OCI-LY7 (cell line): ENCODE data around the gene SIPA1L3.

ENCODE experiments used
- EZH2phosphoT487 ChIP-seq: fragments of 200-600 bp; sonication (generic); IDR thresholded peaks from 2 replicates; pipeline ENCODE4 v1.6.1; 2018; ENCODE audit warnings: low read depth, borderline replicate concordance, mild to moderate bottlenecking, mixed run types, antibody characterized with exemption, low read length, moderate library complexity, mixed read lengths
- TF ChIP-seq, protein P1 (sequence below): fragments of 200-600 bp; sonication (generic); conservative IDR thresholded peaks from 2 replicates; pipeline ENCODE4 v1.5.1; 2014; ENCODE audit warnings: mild to moderate bottlenecking, antibody characterized with exemption, low read length, moderate library complexity, mixed read lengths

DNA sequence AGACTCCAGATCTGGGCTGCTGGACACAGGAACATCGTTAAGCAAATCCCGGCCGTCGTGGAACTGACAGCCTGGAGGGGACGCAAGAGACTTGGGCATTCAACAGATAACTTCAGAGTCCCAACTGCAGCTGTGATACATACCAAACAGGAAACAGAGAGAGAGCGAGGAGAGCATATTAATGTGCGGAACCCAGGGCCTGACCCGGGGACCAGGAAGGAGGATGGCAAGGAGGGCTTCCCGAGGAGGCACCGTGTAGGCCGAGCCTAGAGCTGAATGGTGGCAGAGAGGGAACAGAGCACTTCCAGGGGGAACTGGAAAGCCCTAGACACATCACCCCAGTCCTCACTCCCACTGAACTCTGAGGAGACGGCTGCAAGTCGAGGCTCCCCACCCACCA lies 68.1 kb downstream of the SIPA1L3 start:
- TF ChIP-seq, protein P1, sequence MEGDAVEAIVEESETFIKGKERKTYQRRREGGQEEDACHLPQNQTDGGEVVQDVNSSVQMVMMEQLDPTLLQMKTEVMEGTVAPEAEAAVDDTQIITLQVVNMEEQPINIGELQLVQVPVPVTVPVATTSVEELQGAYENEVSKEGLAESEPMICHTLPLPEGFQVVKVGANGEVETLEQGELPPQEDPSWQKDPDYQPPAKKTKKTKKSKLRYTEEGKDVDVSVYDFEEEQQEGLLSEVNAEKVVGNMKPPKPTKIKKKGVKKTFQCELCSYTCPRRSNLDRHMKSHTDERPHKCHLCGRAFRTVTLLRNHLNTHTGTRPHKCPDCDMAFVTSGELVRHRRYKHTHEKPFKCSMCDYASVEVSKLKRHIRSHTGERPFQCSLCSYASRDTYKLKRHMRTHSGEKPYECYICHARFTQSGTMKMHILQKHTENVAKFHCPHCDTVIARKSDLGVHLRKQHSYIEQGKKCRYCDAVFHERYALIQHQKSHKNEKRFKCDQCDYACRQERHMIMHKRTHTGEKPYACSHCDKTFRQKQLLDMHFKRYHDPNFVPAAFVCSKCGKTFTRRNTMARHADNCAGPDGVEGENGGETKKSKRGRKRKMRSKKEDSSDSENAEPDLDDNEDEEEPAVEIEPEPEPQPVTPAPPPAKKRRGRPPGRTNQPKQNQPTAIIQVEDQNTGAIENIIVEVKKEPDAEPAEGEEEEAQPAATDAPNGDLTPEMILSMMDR = peak; percentile 65
- no peak for TF ChIP-seq EZH2phosphoT487
